Measurements from ENCODE around the gene CDK18. TPM values are rescaled to one million over a fixed set of nuclear protein-coding genes. Genes with fewer than 3 reads are reported as not detected.

The CDK18 gene
- total and polyA plus RNA-seq, 4 donors = 2.4 to 3.7 (median 3.1) TPM

- TF ChIP-seq, protein P1, sequence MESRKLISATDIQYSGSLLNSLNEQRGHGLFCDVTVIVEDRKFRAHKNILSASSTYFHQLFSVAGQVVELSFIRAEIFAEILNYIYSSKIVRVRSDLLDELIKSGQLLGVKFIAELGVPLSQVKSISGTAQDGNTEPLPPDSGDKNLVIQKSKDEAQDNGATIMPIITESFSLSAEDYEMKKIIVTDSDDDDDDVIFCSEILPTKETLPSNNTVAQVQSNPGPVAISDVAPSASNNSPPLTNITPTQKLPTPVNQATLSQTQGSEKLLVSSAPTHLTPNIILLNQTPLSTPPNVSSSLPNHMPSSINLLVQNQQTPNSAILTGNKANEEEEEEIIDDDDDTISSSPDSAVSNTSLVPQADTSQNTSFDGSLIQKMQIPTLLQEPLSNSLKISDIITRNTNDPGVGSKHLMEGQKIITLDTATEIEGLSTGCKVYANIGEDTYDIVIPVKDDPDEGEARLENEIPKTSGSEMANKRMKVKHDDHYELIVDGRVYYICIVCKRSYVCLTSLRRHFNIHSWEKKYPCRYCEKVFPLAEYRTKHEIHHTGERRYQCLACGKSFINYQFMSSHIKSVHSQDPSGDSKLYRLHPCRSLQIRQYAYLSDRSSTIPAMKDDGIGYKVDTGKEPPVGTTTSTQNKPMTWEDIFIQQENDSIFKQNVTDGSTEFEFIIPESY (IDR thresholded peaks at IDR 0.05) = no peak
- TF ChIP-seq RAD21 (IDR thresholded peaks at IDR 0.05) (no peak), GABPA (IDR thresholded peaks at IDR 0.05 in 1 of 2, conservative IDR thresholded peaks at IDR 0.05 in 1 of 2) (no peak), RXRA (IDR thresholded peaks at IDR 0.05) (no peak), ATF3 (IDR thresholded peaks at IDR 0.05) (no peak), JUND (IDR thresholded peaks at IDR 0.05) (no peak), FOXA2 (IDR thresholded peaks at IDR 0.05) (no peak), HNF4G (IDR thresholded peaks at IDR 0.05) (no peak), TAF1 (conservative IDR thresholded peaks at IDR 0.05) (no peak), NR2F2 (IDR thresholded peaks at IDR 0.05) (no peak)
Observed at GRCh38 chr1:205497351-205497750, 7.1 kb upstream of the CDK18 start (continued).

DNA sequence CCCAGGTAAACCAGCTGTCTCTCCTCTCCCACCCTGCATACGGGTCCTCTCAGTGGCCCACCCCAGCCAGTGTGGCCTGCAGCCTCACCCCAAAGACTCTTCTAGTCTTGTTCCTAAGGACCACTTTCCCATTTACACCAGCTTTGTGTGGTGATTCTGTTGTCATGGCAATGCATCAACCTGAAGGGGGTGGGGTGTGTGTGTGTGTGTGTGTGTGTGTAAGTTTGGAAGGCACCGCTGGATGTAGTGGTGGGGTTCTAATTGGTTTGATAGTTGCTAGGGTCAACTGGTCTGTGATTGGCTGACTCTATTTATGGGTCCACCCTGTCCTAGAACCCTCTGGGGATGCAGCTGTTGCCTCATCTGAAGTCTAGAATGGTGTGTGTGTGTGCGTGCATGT is 4.7 kb upstream of the CDK18 start:
- Histone ChIP-seq H3K27me3 (ENCODE audit: control insufficient read depth in 4 of 4, insufficient read depth in 4 of 4, low read length in 3 of 4) (no peaks in the 10 kb centered on the region), H3K4me1 (ENCODE audit: control insufficient read depth in 4 of 4, insufficient read depth in 4 of 4, low read length in 3 of 4) (peaks cover 0 to 6% (median 2%) of the 10 kb centered on the region in 4 donors), H3K9me3 (ENCODE audit: control insufficient read depth in 4 of 4, low read length in 3 of 4) (no peaks in the 10 kb centered on the region), H3K27ac (ENCODE audit: low read depth in 1 of 2, low read length in 2 of 2) (no peak overlapping the region), H3K36me3 (ENCODE audit: control insufficient read depth in 4 of 4, insufficient read depth in 3 of 4, low read depth in 1 of 4, low read length in 3 of 4) (no peaks in the 10 kb centered on the region), H3K4me3 (ENCODE audit: low read depth in 1 of 3, low read length in 3 of 3) (no peak overlapping the region), H3K9ac (ENCODE audit: low read depth in 1 of 2, low read length in 2 of 2) (no peak overlapping the region)
- TF ChIP-seq MAX (IDR thresholded peaks at IDR 0.05) = no peak
- TF ChIP-seq JUND (IDR thresholded peaks at IDR 0.05) = no peak
- no peak for TF ChIP-seq RAD21 (IDR thresholded peaks at IDR 0.05)
- TF ChIP-seq, protein P2, sequence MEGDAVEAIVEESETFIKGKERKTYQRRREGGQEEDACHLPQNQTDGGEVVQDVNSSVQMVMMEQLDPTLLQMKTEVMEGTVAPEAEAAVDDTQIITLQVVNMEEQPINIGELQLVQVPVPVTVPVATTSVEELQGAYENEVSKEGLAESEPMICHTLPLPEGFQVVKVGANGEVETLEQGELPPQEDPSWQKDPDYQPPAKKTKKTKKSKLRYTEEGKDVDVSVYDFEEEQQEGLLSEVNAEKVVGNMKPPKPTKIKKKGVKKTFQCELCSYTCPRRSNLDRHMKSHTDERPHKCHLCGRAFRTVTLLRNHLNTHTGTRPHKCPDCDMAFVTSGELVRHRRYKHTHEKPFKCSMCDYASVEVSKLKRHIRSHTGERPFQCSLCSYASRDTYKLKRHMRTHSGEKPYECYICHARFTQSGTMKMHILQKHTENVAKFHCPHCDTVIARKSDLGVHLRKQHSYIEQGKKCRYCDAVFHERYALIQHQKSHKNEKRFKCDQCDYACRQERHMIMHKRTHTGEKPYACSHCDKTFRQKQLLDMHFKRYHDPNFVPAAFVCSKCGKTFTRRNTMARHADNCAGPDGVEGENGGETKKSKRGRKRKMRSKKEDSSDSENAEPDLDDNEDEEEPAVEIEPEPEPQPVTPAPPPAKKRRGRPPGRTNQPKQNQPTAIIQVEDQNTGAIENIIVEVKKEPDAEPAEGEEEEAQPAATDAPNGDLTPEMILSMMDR (IDR thresholded peaks at IDR 0.05; ENCODE audit: low read depth, low read length, missing input control) = no peak
- TF ChIP-seq RXRA (IDR thresholded peaks at IDR 0.05) = no peak
- TF ChIP-seq TAF1 (conservative IDR thresholded peaks at IDR 0.05) = no peak
- no peak for TF ChIP-seq FOXA2 (IDR thresholded peaks at IDR 0.05)
- TF ChIP-seq, protein P1 (IDR thresholded peaks at IDR 0.05) = no peak
- no peak for TF ChIP-seq REST (IDR thresholded peaks at IDR 0.05)
- no peak for TF ChIP-seq NR2F2 (IDR thresholded peaks at IDR 0.05)
- no peak for TF ChIP-seq HNF4A (conservative IDR thresholded peaks at IDR 0.05)
- no peak for TF ChIP-seq HNF4G (IDR thresholded peaks at IDR 0.05)
- DNase-seq (ENCODE audit: low spot score) = no peak
- 63% methylated on average over 3 of the region's 3 CpGs for whole genome bisulfite sequencing
